ENCODE measurements around the gene RUFY3. TPM values are rescaled to one million over a fixed set of nuclear protein-coding genes. Genes with fewer than 3 reads are reported as not detected.

The RUFY3 gene
- total RNA-seq, 3 donors from 2014 or later: 31.9 to 54.2 (median 46.0) TPM

DNA sequence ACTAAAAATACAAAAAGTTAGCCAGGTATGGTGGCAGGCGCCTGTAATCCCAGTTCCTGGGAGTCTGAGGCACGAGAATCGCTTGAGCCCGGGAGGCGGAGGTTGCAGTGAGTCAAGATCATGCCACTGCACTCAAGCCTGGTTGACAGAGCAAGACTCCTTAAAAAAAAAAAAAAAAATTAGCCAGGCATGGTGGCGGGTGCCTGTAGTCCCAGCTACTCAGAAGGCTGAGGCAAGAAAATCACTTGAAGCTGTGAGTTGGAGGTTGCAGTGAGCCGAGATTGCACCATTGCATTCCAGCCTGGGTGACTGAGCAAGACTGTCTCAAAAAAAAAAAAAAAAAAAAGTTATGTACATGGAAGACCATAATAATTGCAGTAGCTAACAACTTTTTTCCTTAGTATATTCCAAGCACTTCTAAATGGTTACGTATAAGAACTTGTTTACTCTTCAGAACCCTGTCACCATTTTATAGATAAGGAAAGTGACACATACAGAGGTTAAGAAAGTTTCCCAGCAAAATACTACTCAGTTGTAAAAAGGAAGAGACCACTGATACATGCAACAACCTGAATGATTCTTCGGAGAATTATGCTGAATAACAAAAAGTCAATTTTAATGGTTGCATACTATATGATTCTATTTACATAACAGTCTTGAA, 24.5 kb downstream of the RUFY3 start:
- TF ChIP-seq, protein P1, sequence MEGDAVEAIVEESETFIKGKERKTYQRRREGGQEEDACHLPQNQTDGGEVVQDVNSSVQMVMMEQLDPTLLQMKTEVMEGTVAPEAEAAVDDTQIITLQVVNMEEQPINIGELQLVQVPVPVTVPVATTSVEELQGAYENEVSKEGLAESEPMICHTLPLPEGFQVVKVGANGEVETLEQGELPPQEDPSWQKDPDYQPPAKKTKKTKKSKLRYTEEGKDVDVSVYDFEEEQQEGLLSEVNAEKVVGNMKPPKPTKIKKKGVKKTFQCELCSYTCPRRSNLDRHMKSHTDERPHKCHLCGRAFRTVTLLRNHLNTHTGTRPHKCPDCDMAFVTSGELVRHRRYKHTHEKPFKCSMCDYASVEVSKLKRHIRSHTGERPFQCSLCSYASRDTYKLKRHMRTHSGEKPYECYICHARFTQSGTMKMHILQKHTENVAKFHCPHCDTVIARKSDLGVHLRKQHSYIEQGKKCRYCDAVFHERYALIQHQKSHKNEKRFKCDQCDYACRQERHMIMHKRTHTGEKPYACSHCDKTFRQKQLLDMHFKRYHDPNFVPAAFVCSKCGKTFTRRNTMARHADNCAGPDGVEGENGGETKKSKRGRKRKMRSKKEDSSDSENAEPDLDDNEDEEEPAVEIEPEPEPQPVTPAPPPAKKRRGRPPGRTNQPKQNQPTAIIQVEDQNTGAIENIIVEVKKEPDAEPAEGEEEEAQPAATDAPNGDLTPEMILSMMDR (IDR thresholded peaks at IDR 0.05): no peak
- no peaks in the 10 kb centered on the region for H3K9me3 ChIP-seq
- no peak for ATAC-seq
- intact Hi-C loops (cut with DNase I, micrococcal nuclease): no loop called here
- no peak overlapping the region for H3K4me3 ChIP-seq
- H3K4me1 ChIP-seq (ENCODE audit: low read depth): no peaks in the 10 kb centered on the region
- no peak for DNase-seq
- H3K36me3 ChIP-seq (ENCODE audit: low read depth): no peaks in the 10 kb centered on the region

DNA sequence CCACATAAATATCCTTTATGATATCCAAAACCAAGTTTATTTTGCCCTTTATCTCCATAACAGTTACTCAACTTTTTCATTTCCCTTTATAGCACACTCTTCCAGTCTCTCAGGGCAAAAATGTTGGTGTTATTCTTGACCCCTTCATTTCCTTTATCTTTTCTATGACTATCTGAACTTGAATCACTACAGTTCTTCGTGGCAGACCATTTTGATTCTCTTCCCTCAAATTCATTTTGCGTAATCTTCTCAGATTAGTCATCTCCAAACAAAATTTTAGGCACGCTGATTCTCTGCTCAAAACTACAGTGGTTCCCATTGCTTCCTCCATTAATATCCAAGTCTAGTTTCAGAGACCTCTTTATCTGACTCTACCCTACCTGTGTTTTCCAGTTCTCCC, 26.1 kb downstream of the RUFY3 start:
- intact Hi-C loops (cut with DNase I, micrococcal nuclease): no loop called here
- ATAC-seq: no peak
- DNase-seq: no peak

DNA sequence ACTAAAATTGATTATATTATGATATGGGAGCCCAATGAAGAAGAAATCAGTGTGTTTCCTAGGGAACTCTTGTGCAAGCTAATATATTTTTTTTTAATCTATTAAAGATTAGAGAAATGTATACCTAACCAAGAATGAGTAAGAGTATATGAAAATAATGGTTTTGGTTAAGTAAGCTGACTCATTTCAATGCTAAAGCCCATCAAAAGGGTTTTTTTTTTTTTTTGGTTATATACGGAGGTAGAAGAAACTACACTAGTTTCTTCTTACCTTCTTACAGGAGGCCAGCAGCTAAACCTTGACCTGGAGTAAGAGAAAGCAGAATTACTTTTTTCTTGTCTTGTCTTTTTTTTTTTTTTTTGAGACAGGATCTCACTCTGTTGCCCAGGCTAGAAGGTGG, 27.5 kb downstream of the RUFY3 start:
- no peaks in the 10 kb centered on the region for H3K36me3 ChIP-seq (ENCODE audit: low read depth)
- H3K9me3 ChIP-seq: no peaks in the 10 kb centered on the region
- H3K4me3 ChIP-seq: no peak overlapping the region
- ATAC-seq: no peak
- H3K4me1 ChIP-seq (ENCODE audit: low read depth): no peaks in the 10 kb centered on the region
- TF ChIP-seq, protein P1 (IDR thresholded peaks at IDR 0.05): no peak
- DNase-seq: no peak
- intact Hi-C loops (cut with DNase I, micrococcal nuclease): no loop called here

More for the DNA sequence above, 26.1 kb downstream of the RUFY3 start:
- H3K4me3 ChIP-seq: no peak overlapping the region
- no peaks in the 10 kb centered on the region for H3K36me3 ChIP-seq (ENCODE audit: low read depth)
- no peaks in the 10 kb centered on the region for H3K4me1 ChIP-seq (ENCODE audit: low read depth)
- TF ChIP-seq, protein P1 (IDR thresholded peaks at IDR 0.05): no peak
- no peaks in the 10 kb centered on the region for H3K9me3 ChIP-seq

DNA sequence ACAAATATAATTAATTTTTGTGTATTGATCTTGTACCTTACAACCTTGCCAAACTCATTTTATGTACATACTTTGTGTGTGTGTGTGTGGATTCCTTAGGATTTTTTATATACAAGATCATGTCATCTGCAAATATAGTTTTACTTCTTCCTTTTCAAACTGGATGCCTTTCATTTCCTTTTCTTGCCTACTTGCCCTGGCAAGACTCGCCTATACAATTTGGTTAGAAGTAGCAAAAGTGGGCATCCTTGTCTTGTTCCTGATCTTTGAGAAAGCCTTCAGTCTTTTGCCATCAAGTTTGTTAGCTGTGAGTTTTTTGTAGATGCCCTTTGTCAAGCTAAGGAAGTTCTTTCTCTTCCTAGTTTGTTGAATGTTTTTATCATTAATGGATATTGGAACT, 30.5 kb downstream of the RUFY3 start:
- H3K36me3 ChIP-seq (ENCODE audit: low read depth): no peaks in the 10 kb centered on the region
- DNase-seq: no peak

DNA sequence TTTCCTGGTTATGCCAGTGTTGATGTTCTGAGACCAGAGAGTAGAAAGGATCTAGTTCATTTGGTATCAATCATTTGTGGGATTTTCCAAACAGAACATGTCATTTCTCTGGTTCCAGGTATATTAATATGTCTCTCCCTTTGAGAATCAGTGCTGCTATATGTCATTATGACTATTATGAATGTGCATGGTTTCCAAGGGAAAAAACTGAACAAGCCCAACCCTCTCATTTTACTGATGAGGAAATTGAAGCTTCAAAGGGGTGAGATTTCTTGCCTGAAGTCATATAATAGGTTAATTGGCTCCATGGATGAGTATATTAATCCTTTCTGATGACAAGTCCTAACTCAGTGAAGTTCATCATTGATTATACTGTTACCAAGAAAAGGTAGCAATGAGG, 31.9 kb downstream of the RUFY3 start:
- no peaks in the 10 kb centered on the region for H3K36me3 ChIP-seq (ENCODE audit: low read depth)
- H3K4me1 ChIP-seq (ENCODE audit: low read depth): no peaks in the 10 kb centered on the region
- DNase-seq (no peak), ATAC-seq (no peak)
- TF ChIP-seq, protein P1 (IDR thresholded peaks at IDR 0.05): no peak
- H3K9me3 ChIP-seq: no peaks in the 10 kb centered on the region
- intact Hi-C loops (cut with DNase I, micrococcal nuclease): no loop called here
- H3K4me3 ChIP-seq: no peak overlapping the region

More for the DNA sequence above, 30.5 kb downstream of the RUFY3 start:
- no peak overlapping the region for H3K4me3 ChIP-seq
- no peaks in the 10 kb centered on the region for H3K4me1 ChIP-seq (ENCODE audit: low read depth)
- ATAC-seq: no peak
- no peaks in the 10 kb centered on the region for H3K9me3 ChIP-seq
- TF ChIP-seq, protein P1 (IDR thresholded peaks at IDR 0.05): no peak
- intact Hi-C loops (cut with DNase I, micrococcal nuclease): no loop called here

DNA sequence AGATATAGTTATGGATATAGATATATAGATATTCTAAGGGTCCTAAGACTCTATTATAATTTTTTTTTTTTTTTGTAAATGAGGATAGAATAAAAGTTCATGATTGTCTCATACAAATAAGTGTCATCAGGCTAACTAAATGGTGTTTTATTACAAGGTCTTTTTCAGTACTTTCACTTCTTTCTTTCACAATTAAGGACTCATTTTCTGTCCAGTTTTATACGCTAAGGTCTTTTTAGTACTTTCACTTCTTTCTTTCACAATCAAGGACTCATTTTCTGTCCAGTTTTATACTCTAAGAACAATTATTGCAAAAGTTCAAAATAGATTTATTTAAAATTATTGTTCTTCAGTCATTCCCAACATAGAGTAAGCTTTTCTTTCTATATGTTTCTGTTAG, 32.7 kb downstream of the RUFY3 start:
- intact Hi-C loops (cut with DNase I, micrococcal nuclease): no loop called here
- Histone ChIP-seq H3K4me1 (ENCODE audit: low read depth) (no peaks in the 10 kb centered on the region), H3K4me3 (no peak overlapping the region), H3K9me3 (no peaks in the 10 kb centered on the region), H3K36me3 (ENCODE audit: low read depth) (no peaks in the 10 kb centered on the region)
- TF ChIP-seq, protein P1 (IDR thresholded peaks at IDR 0.05): no peak
- DNase-seq (no peak), ATAC-seq (no peak)

Measured in mucosa of descending colon (tissue), 3 donors.